RPMI7951 (cell line): Measurements from ENCODE around the gene MRPS10. TPM values are rescaled to one million over a fixed set of nuclear protein-coding genes. Genes with fewer than 3 reads are reported as not detected.

Experiments used
- DNase-seq: peaks from one replicate; pipeline ENCODE4 v3.0.0-alpha.2; 2012; ENCODE audit warnings: low read depth
- total RNA-seq: library from RNA; depleted of rRNA; stranded (reverse); fragments of >200 nt; shearing (Covaris generic); gene quantifications from 2 replicates; pipeline ENCODE4 v1.2.3, GENCODE V29; 2014; rRNA removed

The MRPS10 gene
- total RNA-seq = 65.0 and 72.9 TPM in 2 replicates

GRCh38 chr6:42217519-42218367 is at the start of gene MRPS10:
MRPS10 (minus strand) TSS chr6:42217861; CDS start chr6:42217849, 12 bp downstream.
- peak; percentile 96 for DNase-seq

GRCh38 chr6:42266538-42266937 is 48.9 kb upstream of the MRPS10 start:
- DNase-seq = no peak

- DNase-seq = no peak
Measured at GRCh38 chr6:42264852-42265390, 47.3 kb upstream of the MRPS10 start.

- DNase-seq = no peak
Measured at GRCh38 chr6:42264162-42264851, 46.6 kb upstream of the MRPS10 start.

- DNase-seq = no peak
Measured at GRCh38 chr6:42263165-42263728, 45.6 kb upstream of the MRPS10 start.

- no peak for DNase-seq
Measured at GRCh38 chr6:42260972-42261371, 43.3 kb upstream of the MRPS10 start.

GRCh38 chr6:42260396-42260888 is 42.8 kb upstream of the MRPS10 start:
- no peak for DNase-seq

GRCh38 chr6:42259841-42260395 is 42.3 kb upstream of the MRPS10 start:
- DNase-seq = no peak

- DNase-seq = no peak
Measured at GRCh38 chr6:42259286-42259685, 41.6 kb upstream of the MRPS10 start.

- no peak for DNase-seq
Measured at GRCh38 chr6:42257614-42258013, 40.0 kb upstream of the MRPS10 start.

GRCh38 chr6:42257063-42257462 is 39.4 kb upstream of the MRPS10 start:
- DNase-seq = no peak

- no peak for DNase-seq
Measured at GRCh38 chr6:42255050-42255449, 37.4 kb upstream of the MRPS10 start.

- no peak for DNase-seq
Measured at GRCh38 chr6:42254505-42254904, 36.8 kb upstream of the MRPS10 start.

- peak; percentile 73 for DNase-seq
Measured at GRCh38 chr6:42251911-42252637, 34.4 kb upstream of the MRPS10 start.

GRCh38 chr6:42251500-42251899 is 33.8 kb upstream of the MRPS10 start:
- no peak for DNase-seq

GRCh38 chr6:42250274-42250931 is 32.7 kb upstream of the MRPS10 start:
- no peak for DNase-seq

GRCh38 chr6:42249279-42249678 is 31.6 kb upstream of the MRPS10 start:
- DNase-seq = no peak

GRCh38 chr6:42243046-42243445 is 25.4 kb upstream of the MRPS10 start:
- DNase-seq = no peak

GRCh38 chr6:42241915-42242314 is 24.3 kb upstream of the MRPS10 start:
- DNase-seq = no peak

- DNase-seq = peak; percentile 63
Measured at GRCh38 chr6:42239736-42240375, 22.2 kb upstream of the MRPS10 start.
